Ascending aorta (tissue), 2 donors: ENCODE data around the gene UPP2. TPM values are rescaled to one million over a fixed set of nuclear protein-coding genes. Genes with fewer than 3 reads are reported as not detected.

Experiments
- DNase-seq, 2 donors: peaks; one replicate each; pipeline ENCODE4 v3.0.0-alpha.2; 2019; ENCODE audit warnings: low spot score in 2 of 2
- H3K27ac ChIP-seq, 2 donors: fragments of 200-600 bp; sonication (generic); one replicate each; pipeline ENCODE4 v1.5.1; 2016 to 2017; ENCODE audit warnings: mild to moderate bottlenecking in 1 of 2
- H3K27me3 ChIP-seq: fragments of 200-600 bp; sonication (generic); one replicate; pipeline ENCODE4 v1.5.1; 2017
- H3K36me3 ChIP-seq, 2 donors: fragments of 200-600 bp; sonication (generic); one replicate each; pipeline ENCODE4 v1.5.1; 2016
- H3K4me1 ChIP-seq, 2 donors: fragments of 200-600 bp; sonication (generic); one replicate each; pipeline ENCODE4 v1.5.1; 2016 to 2017; ENCODE audit warnings: mild to moderate bottlenecking in 1 of 2
- H3K4me3 ChIP-seq, 2 donors: fragments of 200-600 bp; sonication (generic); one replicate each; pipeline ENCODE4 v1.5.1; 2016 to 2017; ENCODE audit warnings: mild to moderate bottlenecking in 1 of 2
- H3K9me3 ChIP-seq, 2 donors: fragments of 200-600 bp; sonication (generic); one replicate each; pipeline ENCODE4 v1.5.1; 2016
- CTCF ChIP-seq, 3 experiments: fragments of 200-600 bp in 2 of 3; fragments of 450-650 bp in 1 of 3; sonication (generic) in 2 of 3; IDR thresholded peaks; one replicate each; pipeline ENCODE4 v1.5.1; 2016 to 2019; ENCODE audit warnings: antibody characterized with exemption in 3 of 3, mild to moderate bottlenecking in 1 of 3, moderate library complexity in 1 of 3
- intact Hi-C: fragments of 100-400 bp; cut with DNase I; formaldehyde crosslinking; loops from one replicate; pipeline ENCODE4 v1.15.1; 2023
- total RNA-seq: library from RNA; depleted of rRNA; stranded (reverse); fragments of >200 nt; gene quantifications from one replicate; pipeline ENCODE4 v1.1.0, GENCODE V29; 2016

Gene UPP2
- not detected for total RNA-seq

GRCh38 chr2:158101384-158101926, at the start of gene UPP2:
Gene UPP2 (plus strand): TSS chr2:158101876. CDS start chr2:158102064, 188 bp downstream.
- Histone ChIP-seq H3K4me1 (no peaks in the 10 kb centered on the region), H3K27me3 (no peaks in the 10 kb centered on the region), H3K4me3 (no peak within 1 kb of the TSS), H3K27ac (no peak within 1 kb of the TSS), H3K36me3 (no peaks in the 10 kb centered on the region), H3K9me3 (no peaks in the 10 kb centered on the region)
- intact Hi-C loops = no loop called here
- DNase-seq = no peak
- no peak for TF ChIP-seq CTCF (IDR thresholded peaks at IDR 0.05)

- intact Hi-C loops = no loop called here
- H3K4me1 ChIP-seq = no peaks in the 10 kb centered on the region
- no peak overlapping the region for H3K4me3 ChIP-seq
- no peaks in the 10 kb centered on the region for H3K36me3 ChIP-seq
- DNase-seq = no peak
- H3K27ac ChIP-seq = no peak overlapping the region
- TF ChIP-seq CTCF (IDR thresholded peaks at IDR 0.05) = no peak
- H3K27me3 ChIP-seq = no peaks in the 10 kb centered on the region
- H3K9me3 ChIP-seq = no peaks in the 10 kb centered on the region
Measured at GRCh38 chr2:158052761-158053160, 48.9 kb upstream of the UPP2 start.

- Histone ChIP-seq H3K27me3 (no peaks in the 10 kb centered on the region), H3K27ac (no peak overlapping the region), H3K4me1 (no peaks in the 10 kb centered on the region), H3K36me3 (no peaks in the 10 kb centered on the region), H3K4me3 (no peak overlapping the region), H3K9me3 (no peaks in the 10 kb centered on the region)
- intact Hi-C loops = no loop called here
- DNase-seq = no peak
- no peak for TF ChIP-seq CTCF (IDR thresholded peaks at IDR 0.05)
Measured at GRCh38 chr2:158056875-158057274, 44.8 kb upstream of the UPP2 start.

- no peak overlapping the region for H3K27ac ChIP-seq
- no peak for TF ChIP-seq CTCF (IDR thresholded peaks at IDR 0.05)
- H3K4me1 ChIP-seq = no peaks in the 10 kb centered on the region
- intact Hi-C loops = no loop called here
- no peak for DNase-seq
- no peaks in the 10 kb centered on the region for H3K9me3 ChIP-seq
- no peaks in the 10 kb centered on the region for H3K36me3 ChIP-seq
- H3K27me3 ChIP-seq = no peaks in the 10 kb centered on the region
- H3K4me3 ChIP-seq = no peak overlapping the region
Measured at GRCh38 chr2:158060160-158060834, 41.4 kb upstream of the UPP2 start.

- no peak overlapping the region for H3K4me3 ChIP-seq
- TF ChIP-seq CTCF (IDR thresholded peaks at IDR 0.05) = no peak
- intact Hi-C loops = no loop called here
- H3K4me1 ChIP-seq = no peaks in the 10 kb centered on the region
- no peak overlapping the region for H3K27ac ChIP-seq
- no peaks in the 10 kb centered on the region for H3K9me3 ChIP-seq
- no peaks in the 10 kb centered on the region for H3K27me3 ChIP-seq
- no peak for DNase-seq
- no peaks in the 10 kb centered on the region for H3K36me3 ChIP-seq
Measured at GRCh38 chr2:158060835-158061435, 40.7 kb upstream of the UPP2 start.
